ENCODE measurements around the gene NOP16. TPM values are rescaled to one million over a fixed set of nuclear protein-coding genes. Genes with fewer than 3 reads are reported as not detected.

Gene NOP16
- total and polyA plus RNA-seq, 2 of the 13 experiments (the other 11 are each of a cell fraction or from before 2014, with no cell fraction given): 43.3 to 48.4 TPM

GRCh38 chr5:176361437-176362232 lies 26.8 kb downstream of the NOP16 start, which contains the start of gene KIAA1191 (continued):
- TF ChIP-seq ZNF281 (CRISPR knock-in tag; IDR thresholded peaks at IDR 0.05; ENCODE audit: borderline replicate concordance) (0 out of 2 replicates have a peak, but pooled peaks have one; percentile 13), MATR3 (CRISPR knock-in tag; IDR thresholded peaks at IDR 0.05) (no peak), CHD2 (IDR thresholded peaks at IDR 0.05; ENCODE audit: low read depth, low read length) (peak; percentile 98), KAT7 (CRISPR knock-in tag; IDR thresholded peaks at IDR 0.05; ENCODE audit: borderline replicate concordance) (peak; percentile 85; the same call in 1 of the 2 replicates), NR2F6 (IDR thresholded peaks at IDR 0.05) (no peak), NR2F6 (CRISPR knock-in tag; IDR thresholded peaks at IDR 0.05) (peak; percentile 38; the same call in 1 of the 2 replicates), ZNF329 (CRISPR knock-in tag; IDR thresholded peaks at IDR 0.05; ENCODE audit: low read depth) (no peak), HNF4G (IDR thresholded peaks at IDR 0.05; ENCODE audit: borderline replicate concordance, low read depth, low read length) (peak; percentile 8; the same call in 1 of the 2 replicates), HNF4G (CRISPR knock-in tag; IDR thresholded peaks at IDR 0.05; ENCODE audit: borderline replicate concordance, low read depth) (peak; percentile 55; the same call in 1 of the 2 replicates), POLR2A (IDR thresholded peaks at IDR 0.05; ENCODE audit: insufficient read depth in 1 of 2, low read depth in 2 of 2, low read length in 2 of 2) (peak; percentile 98 to 100), ZNF407 (CRISPR knock-in tag; IDR thresholded peaks at IDR 0.05; ENCODE audit: not compliant biosample characterization) (peak; percentile 94), ZZZ3 (CRISPR knock-in tag; IDR thresholded peaks at IDR 0.05; ENCODE audit: borderline replicate concordance) (peak; percentile 76; the same call in 1 of the 2 replicates), PAXIP1 (CRISPR knock-in tag; conservative IDR thresholded peaks at IDR 0.05) (peak; percentile 43)
